Amniotic epithelial cell (primary cell): ENCODE data around the gene METTL23.
"Not testable (repeated sequence)": the region's sequence is repeated elsewhere in the genome, so short reads cannot be mapped to it uniquely, and the experiment has no call there.

Experiments used
- DNase-seq: peaks from one replicate; pipeline ENCODE4 v3.0.0-alpha.2; 2010; ENCODE audit warnings: low read depth

Gene METTL23

DNA sequence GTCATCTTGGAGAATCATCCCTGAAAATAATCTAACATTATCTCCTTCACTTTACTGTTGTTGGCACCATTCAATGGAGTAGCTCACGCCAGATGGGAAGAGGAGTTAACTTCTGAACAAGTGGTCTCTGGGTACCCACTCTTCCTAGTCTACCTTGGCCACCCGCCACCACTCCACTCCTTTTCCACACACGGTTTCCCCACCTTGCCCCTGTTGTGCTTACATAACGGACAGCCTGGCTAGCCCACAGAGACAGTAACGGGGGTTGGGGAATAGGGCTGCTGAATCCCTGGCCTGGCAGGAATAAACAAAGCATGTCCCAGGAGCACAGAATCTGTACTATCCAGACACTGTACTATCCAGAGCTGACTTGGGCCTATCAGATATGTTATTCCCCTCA lies 12.3 kb upstream of the METTL23 start:
- DNase-seq: no peak

DNA sequence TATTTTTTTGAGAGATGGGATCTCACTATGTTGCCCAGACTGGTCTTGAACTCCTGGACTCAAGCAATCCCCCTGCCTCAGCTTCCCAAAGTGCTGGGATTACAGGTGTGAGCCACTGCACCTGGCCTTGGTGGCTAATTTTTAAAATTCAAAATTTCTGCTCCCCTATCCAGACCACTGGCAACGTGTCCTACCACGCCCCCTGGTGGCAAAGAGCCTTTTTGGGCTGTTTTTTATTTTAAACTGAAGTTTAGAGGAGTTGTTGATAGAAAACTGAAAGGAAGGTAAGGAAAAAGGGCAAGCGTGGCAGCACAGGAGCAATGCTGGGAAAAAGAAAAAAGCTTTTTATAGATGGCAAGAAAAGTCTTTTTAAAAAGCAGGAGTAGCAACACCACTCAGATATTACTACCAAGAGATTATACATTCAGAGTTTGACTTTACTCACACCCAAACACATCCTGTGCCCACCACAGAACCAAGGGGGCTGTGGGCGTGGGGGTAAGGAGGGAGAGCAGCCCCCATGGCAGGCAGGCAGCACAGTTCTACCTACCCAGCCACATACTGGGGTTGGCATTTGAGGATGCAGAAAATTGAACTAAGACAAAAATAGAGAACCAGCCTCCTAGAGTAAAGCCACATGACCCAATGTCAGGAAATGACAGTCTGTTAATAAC lies 11.7 kb upstream of the METTL23 start:
- DNase-seq: no peak

DNA sequence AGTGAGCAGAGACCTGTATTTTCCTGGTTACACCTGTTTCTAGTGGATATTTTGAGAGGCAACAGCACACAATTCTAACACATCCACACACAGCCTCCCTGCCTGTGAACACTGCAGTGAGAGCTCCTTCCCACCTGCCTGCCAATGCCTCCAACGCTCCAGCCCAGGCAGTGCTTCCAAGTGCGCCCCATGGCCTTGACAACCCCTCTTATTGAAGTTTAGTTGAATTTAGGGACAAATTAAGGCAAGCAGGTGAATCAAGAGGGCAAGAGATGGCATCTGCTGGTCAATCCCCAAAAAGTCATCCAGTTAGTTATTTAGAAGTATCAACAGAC lies 11.2 kb upstream of the METTL23 start:
- no peak for DNase-seq

DNA sequence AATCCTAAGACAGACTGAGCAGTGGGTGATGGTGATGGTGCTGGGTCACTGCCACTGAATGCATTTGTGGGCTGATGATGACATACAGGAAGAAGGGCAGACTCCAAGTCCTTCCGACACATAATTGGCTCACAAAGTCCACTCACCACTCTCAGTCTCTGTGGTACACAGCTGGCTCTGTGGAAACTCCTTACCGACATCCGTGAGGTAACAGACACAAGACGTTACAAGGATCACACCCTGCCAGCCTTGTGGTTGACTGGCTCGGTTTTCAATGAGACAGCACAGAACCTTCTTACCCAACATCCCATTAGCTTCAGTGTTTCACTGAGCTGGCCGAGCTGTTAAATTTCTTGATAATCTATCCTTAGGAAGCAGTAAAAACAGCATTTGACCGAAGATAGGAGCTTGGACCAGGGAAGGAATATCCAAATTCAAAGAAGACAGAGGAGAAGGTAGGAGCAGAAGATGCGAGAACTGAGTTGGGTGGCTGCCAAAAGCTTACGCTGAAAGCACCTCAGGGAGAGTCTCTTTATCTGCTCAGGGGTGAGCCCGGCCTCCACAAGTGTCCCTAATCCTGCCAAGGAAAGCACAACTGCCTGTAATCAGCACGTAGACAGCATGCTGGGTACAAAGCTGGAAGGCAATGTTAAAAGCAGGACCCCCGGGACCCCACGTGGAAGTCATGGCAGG lies 10.3 kb upstream of the METTL23 start:
- DNase-seq: peak; percentile 100

DNA sequence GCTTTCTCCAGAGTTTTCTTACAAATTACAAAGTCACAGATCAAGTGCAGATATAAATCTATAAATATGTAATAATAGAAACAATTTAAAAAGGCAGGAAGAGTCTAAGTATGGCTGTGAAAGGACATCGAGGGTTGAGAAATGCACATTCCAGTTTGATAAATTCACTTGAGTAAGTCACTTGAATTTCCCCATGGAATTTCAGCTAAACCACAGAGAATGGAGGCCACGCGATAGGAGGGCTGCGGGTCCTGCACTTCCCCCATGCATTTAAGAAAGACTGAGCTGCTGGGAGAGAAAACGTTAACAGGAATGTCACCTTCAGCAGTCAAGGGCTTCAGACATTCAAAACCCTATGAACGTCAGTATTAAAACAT lies 9.8 kb upstream of the METTL23 start:
- DNase-seq: peak; percentile 97

DNA sequence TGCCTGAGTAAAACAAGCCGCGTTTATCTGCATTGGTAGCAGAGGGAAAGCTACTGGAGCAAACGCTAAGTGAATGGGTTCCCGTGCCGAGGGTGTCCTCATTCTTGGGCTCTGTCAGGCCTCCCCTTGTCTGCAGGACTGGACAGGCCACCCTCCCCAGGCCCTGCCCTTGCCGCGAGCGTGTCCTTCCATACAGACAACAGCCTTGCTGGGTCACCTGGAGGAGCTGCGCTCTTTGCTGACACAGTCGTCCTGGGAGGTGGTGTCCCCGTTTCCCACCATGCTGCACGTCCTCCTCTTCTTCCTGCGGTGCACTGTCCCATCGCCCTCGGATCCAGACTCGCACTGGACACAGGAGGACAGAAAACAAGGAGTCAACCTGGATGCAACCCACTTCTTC lies 8.1 kb upstream of the METTL23 start:
- no peak for DNase-seq

DNA sequence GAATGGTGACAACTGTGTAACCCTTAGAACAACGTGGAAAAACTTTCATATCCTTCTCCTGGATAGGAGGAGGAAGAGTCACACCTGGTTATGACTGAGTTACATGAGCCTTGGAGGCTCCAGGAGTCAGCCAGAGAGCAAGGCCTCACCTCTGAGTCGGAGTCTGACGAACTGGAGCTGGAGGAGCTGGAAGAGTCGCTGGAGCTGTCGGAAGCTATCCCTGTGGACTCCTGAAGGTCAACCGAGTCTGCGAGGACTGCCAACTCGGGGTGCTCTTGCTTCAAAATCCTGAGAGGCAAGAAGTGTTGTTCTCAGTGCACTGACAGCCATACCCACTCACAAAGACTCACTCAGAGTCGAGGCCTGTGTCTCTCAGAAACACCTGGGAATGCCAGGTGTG lies 6.4 kb upstream of the METTL23 start:
- no peak for DNase-seq

DNA sequence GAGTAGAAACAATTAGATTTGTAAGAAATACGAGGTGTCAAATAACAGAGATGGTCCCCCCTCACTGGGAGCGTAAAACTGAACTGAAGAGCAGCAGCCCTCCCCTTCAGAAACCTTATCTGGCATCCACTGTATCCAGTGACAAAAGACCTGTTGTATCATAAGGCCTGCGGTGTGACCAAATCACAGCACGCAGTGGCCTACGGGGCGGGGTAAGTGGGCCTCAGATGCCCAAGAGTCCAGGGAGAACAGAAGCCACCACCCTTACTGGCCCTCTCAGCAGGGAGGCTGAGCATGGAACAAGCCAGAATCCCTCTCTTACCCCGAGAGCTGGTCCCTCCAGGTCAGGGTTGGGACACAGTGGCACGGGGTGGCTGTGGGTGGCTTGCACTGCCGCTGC lies 5.7 kb upstream of the METTL23 start:
- no peak for DNase-seq

DNA sequence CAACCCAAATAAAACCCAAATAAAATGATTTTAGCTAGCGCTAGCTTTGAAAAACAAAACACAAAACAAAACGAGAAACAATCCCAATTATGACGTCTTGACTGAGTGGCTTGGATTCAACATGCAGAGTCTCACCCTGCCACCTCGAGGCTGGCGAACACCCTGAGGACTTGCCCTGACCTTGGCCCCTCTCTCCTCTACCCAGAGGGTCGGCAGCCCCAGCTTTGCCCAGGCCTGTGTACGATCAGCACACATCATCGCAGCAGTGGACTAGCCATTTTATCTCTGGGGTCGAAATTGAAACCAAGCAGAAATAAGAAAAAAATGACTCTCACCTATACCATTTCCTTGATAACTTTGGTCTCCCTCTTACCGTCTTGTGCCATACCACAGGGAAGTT lies 5.2 kb upstream of the METTL23 start:
- no peak for DNase-seq

DNA sequence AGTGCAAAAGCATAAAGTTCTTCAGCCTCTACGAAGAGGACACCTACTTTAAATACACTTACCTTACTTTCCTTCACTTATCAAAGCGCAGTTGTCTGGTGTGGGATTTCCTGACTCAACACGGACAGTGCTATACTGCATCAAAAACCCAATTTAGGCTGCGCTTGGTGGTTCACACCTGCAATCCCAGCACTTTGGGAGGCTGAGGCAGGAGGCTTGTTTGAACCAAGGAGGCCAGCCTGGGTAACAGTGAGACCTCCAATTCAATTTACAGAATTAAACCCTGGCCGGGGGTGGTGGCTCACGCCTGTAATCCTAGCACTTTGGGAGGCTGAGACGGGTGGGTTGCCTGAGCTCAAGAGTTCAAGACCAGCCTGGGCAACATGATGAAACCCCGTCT lies 4.4 kb upstream of the METTL23 start:
- DNase-seq: no peak

DNA sequence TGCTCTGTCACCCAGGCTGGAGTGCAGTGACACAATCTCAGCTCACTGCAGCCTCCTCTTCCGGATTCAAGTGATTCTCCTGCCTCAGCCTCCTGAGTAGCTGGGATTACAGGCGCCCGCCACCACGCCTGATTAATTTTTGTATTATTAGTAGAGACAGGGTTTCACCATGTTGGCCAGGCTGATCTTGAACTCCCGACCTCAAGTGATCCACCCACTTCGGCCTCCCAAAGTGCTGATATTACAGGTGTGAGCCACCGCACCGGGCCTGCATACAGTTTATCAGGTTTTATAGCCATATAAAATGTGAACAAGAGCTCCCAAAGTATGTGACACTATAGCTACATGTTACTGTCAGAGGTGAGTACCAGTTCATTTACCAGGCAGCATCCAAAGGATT lies 3.7 kb upstream of the METTL23 start:
- not testable (repeated sequence) for DNase-seq

DNA sequence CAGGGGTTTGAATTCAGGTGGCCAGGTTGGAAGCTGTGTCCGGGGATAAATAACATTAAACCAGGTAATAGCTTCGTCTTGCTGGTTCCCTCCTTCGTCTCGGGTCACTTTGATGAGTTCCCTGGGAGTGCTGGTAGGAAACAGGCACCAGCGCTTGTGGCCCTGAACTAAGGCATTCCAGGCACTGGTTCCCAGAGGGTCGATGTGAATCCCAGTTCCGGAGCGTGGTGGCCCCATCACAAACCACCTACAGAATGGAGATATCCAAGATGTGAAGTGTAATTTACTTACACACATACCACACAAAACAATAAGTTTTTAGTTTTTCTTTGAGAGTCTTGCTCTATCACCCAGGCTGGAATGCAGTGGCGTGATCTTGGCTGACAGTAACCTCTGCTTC lies 2.8 kb upstream of the METTL23 start:
- DNase-seq: no peak

DNA sequence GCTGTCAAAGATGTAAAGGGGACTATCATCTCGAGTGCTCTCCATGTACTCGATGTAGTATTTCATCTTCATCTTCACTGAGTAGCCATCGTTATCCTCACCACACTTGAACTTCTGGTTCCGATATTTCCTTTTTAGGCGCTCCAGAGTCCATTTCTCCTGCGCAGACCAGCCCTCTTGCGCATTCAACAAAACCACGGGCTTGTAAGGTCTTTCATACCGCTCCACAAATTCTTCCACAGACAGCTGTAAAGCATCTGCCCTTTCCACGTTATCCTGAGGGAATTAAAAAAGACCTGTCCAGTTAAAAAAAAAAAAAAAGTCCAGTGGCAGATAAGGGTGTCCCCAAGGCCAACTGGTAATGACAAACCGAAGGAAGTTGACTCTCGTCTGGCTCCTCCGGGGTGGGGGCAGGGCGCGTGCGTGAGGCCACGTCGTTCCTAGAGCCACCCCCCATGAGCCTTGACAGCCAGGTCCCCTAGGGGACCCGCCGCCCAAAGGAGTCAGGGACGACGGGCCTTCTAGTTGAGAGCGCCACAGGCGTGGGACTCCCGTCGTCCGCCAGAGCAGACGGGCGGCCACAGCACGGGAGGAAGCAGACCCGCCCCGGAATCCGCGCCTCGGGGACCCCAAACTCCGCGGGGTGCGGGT lies 934 bp upstream of the METTL23 start:
- DNase-seq: peak; percentile 59

DNA sequence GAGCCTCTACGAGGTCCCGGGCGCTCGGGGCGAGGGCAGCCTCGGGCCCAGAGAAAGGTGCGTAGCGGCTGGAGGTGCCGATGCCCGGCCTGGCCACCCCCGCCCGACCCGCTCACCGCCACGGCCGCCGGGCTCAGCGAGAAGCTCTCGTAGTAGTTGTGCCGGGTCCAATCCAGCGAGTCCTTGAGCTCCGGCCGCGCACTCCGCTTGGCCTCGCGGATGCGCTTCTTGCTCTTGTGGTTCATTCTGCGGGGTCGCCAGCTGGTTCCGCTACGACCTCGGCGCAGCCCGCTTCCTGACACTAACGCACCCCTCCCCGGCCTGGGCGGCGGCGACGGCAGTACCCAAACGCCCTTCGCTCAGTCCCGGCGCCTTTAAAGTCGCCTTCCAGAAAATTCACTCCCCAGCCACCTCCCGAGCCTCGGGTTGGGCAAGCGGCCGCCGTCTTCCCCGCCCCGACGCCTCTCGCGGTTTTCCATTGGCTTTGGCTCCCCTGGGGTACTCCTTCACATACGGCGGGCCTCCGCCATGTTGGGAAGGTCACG lies 336 bp upstream of the METTL23 start, which contains the start of gene JMJD6:
JMJD6 (minus strand) TSS at position 376 of the 545 bp plus-strand sequence; CDS start at position 245, 131 bp downstream.
- peak; percentile 95 for DNase-seq

DNA sequence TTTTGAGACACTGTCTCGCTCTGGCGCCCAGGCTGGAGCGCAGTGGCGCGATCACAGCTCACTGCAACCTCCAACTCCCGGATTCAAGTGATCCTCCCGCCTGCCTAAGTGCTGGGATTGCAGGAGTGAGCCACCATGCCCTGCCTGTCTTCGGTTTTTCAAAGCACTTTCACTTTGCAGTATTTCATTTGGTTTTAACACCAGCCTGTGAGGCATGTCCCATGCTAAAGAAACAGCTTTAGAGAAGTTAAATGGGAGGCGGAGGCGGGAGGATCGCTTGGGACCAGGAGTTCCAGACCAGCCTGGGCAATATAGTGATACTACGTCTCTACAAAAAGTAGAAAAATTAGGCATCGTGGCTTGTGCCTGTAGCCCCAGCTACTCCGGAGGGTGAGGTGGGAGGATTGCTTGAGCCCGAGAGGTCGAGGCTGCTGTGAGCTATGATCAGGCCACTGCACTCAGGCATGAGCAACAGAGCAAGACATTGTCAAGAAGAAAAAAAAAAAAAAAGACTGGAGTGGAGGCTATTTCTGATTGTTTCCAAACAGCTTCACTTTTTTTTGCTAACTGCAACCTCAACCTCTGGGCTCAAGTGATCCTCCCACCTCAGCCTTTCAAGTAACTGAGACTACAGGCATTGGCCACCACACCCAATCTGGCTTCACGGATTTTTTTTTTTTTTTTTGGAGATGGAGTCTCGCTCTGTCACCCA lies 1.3 kb downstream of the METTL23 start:
- DNase-seq: peak; percentile 31

DNA sequence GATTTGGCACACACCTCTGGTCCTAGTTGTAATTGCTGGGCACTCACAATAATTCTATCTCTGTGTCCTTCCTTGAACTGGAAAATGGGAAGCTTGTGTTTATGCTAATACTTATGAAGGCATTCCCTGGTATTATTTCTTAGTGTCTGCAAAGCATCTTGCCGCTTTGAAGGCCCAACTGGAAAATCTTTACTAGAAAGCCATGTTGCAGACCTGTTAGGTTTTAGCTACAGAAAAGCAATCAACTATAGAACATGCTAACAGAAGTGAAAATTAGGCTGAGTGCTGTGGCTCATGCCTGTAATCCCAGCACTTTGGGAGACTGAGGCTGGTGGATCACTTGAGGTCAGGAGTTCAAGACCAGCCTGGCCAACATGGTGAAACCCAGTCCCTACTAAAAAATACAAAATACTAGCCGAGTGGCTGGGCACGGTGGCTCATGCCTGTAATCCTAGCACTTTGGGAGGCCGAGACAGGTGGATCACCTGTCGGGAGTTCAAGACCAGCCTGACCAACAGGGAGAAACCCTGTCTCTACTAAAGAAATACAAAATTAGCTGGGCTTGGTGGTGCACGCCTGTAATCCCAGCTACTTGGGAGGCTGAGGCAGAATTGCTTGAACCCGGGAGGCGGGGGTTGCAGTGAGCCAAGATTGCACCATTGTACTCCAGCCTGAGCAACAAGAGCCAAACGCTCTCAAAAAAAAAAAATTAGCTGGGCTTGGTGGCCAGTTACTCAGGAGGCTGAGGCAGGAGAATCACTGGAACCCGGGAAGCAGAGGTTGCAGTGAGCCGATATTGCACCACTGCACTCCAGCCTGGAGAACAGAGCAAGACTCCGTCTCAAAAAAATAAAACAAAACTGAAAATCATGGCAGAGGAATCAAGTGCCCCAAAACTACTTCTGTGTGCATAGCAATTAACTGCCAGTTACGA lies 5.4 kb downstream of the METTL23 start:
- not testable (repeated sequence) for DNase-seq

DNA sequence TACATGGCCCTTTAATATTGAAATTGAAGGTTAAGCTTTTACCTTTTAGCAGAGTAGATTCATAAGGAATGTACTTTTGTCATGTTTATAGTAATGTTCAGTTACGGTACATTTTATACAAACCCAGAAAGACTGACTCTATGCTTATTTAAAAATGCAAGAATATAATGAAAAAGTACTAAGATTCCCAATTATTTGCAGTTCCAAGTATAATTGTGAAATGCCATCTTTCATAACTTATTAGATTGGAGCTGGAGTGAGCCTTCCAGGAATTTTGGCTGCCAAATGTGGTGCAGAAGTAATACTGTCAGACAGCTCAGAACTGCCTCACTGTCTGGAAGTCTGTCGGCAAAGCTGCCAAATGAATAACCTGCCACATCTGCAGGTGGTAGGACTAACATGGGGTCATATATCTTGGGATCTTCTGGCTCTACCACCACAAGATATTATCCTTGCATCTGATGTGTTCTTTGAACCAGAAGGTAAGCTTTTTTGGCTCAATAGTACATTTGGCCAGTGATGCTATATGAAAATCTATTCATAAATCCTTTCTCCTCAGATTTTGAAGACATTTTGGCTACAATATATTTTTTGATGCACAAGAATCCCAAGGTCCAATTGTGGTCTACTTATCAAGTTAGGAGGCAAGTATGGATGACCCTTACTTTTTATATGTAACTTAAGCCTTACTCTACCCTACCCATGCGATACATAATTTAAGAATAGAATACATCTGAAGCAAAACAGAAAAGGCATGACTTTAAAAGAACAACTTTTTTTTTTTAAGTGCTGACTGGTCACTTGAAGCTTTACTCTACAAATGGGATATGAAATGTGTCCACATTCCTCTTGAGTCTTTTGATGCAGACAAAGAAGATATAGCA lies 6.3 kb downstream of the METTL23 start:
- DNase-seq: no peak

DNA sequence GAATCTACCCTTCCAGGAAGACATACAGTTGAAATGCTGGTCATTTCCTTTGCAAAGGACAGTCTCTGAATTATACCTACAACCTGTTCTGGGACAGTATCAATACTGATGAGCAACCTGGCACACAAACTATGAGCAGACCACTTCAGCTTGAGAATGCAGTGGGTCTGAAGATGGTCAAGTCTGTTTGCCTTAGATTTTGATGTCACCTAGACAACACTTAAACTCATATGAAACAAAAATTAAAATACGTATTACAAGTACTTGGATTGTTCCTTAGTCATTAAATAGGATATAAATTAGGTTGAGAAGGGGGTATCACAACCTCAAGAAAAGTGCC lies 6.9 kb downstream of the METTL23 start:
- no peak for DNase-seq

DNA sequence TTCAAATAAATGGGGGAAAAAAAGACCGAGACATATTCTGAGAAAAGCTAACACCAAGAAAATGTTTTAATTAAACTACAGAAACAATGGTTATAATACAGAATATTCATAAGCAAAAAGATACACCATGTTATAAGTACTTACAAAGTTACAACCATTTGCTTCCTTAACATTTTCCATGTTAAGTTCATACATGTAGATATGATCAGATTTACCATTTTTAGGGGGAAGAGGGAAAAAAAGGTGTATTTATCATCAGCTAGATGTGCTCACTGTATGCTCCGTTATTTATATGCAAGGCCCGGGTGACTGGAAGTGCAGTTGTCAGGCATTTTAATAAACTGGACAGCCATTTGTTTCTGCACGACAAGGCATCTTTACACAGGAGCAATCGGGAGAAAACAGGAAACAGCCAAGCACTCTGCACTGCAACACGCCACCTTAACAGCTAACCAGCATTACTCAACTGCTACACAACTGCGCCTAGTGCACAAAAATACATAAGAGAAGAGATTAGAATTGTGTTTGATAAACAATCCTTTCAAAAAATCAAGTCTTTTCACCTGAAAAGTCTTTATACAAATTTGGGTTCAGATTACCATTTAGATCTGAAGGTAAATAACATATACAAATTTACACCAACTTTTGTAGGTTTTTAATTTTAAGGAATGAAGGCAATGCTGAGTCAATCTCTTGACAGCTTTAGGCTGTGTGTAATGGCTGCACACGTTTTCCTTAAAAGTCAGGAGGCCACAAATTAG lies 7.6 kb downstream of the METTL23 start:
- peak; percentile 67 for DNase-seq

DNA sequence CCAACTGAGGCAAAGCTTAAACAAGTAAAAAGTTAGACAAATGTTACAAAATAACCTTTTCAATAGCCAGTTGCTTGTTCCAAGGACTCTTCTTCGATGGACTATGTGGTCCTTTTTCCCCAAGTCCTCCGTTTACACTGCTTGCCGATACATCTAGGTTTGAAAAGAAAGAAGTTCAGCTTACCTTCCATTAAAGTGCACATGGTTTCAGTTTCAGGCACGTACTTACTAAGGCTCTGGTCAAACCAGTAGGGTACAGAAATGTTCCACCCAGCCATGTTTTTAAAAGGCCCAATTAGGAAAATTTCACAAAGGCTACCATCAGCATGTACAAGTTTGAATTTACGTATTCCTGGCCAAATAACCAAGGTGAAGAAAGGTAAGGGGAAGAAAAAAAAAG lies 8.4 kb downstream of the METTL23 start:
- DNase-seq: peak; percentile 49
